Stimulated activated CD4-positive, alpha-beta T cell treated with anti-CD3 and anti-CD28 coated beads, TNF-alpha, amount 100 ng/mL, for 24 hours (primary cell): ENCODE data around the gene SRGN.
"Not testable (repeated sequence)": the region's sequence is repeated elsewhere in the genome, so short reads cannot be mapped to it uniquely, and the experiment has no call there.

Experiments
- DNase-seq, 3 experiments: peaks; one replicate each; pipeline ENCODE4 v3.0.0-alpha.2; 2020; ENCODE audit warnings: low read depth in 3 of 3

Gene SRGN

GRCh38 chr10:69087590-69088470 lies at the start of gene SRGN:
TSS of gene SRGN (plus strand) at chr10:69088103. CDS start at chr10:69088158, 55 bp downstream.
- DNase-seq = peak; percentile 54 to 78 (median 63)

- DNase-seq = not testable (repeated sequence)
These were observed 47.0 kb upstream of the SRGN start for GRCh38 chr10:69040904-69041303.

- no peak for DNase-seq
These were observed 45.5 kb upstream of the SRGN start for GRCh38 chr10:69042417-69042816.

- no peak for DNase-seq
These were observed 45.1 kb upstream of the SRGN start for GRCh38 chr10:69042838-69043237.

- no peak for DNase-seq
These were observed 43.9 kb upstream of the SRGN start for GRCh38 chr10:69043931-69044531.

GRCh38 chr10:69044546-69044945 lies 43.4 kb upstream of the SRGN start:
- DNase-seq = no peak

GRCh38 chr10:69045441-69046300 lies 42.2 kb upstream of the SRGN start:
- DNase-seq = no peak

- no peak for DNase-seq
These were observed 40.6 kb upstream of the SRGN start for GRCh38 chr10:69047111-69047832.

GRCh38 chr10:69048103-69048502 lies 39.8 kb upstream of the SRGN start:
- peak in 1 of 3 experiments; percentile 51 for DNase-seq

GRCh38 chr10:69049566-69049961 lies 38.3 kb upstream of the SRGN start:
- DNase-seq = no peak

GRCh38 chr10:69051303-69051702 lies 36.6 kb upstream of the SRGN start:
- DNase-seq = no peak

GRCh38 chr10:69051710-69052487 lies 36.0 kb upstream of the SRGN start:
- no peak for DNase-seq

- DNase-seq = no peak
These were observed 35.2 kb upstream of the SRGN start for GRCh38 chr10:69052736-69053135.

- DNase-seq = no peak
These were observed 32.7 kb upstream of the SRGN start for GRCh38 chr10:69055241-69055640.

GRCh38 chr10:69056129-69056528 lies 31.8 kb upstream of the SRGN start:
- DNase-seq = no peak

- DNase-seq = no peak
These were observed 31.2 kb upstream of the SRGN start for GRCh38 chr10:69056536-69057260.

- DNase-seq = no peak
These were observed 30.5 kb upstream of the SRGN start for GRCh38 chr10:69057261-69057950.

GRCh38 chr10:69057951-69058297 lies 30.0 kb upstream of the SRGN start:
- no peak for DNase-seq

- DNase-seq = no peak
These were observed 27.6 kb upstream of the SRGN start for GRCh38 chr10:69060127-69060798.
